GM21381 (cell line): Measurements from ENCODE around the gene CARD16.

Experiments used
- ATAC-seq: cut with Tn5 transposase; IDR thresholded peaks from one replicate; pipeline ENCODE4 v1.9.1; 2021; ENCODE audit warnings: mild to moderate bottlenecking, moderate library complexity; ENCODE audit not compliant: unreplicated experiment

The CARD16 gene

DNA sequence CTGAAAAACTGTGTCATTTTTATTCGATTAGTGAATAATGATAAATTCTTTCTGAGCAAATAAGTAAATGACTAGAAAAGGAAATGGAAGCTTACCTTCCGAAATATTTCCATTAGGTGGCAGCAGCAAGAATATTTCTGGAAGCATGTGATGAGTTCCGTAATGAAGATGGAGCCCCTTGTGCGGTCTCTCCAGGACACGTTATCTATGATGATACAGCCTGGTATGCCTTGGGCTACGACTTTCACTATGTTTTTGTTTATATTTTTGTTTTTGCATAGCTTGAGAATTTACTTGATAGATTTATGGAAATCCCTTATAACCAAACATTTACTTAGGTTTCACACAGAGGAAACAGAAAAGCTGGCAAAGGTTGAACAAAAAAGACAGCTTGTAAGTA, 47.8 kb downstream of the CARD16 start:
- ATAC-seq: no peak

GRCh38 chr11:104995001-104995408, 50.1 kb downstream of the CARD16 start:
- ATAC-seq: no peak

- ATAC-seq: no peak
Measured at GRCh38 chr11:104992781-104993180, 52.4 kb downstream of the CARD16 start.

GRCh38 chr11:104991994-104992393, 53.1 kb downstream of the CARD16 start:
- no peak for ATAC-seq
